Kidney epithelial cell (primary cell): Measurements from ENCODE around the gene HRCT1. TPM values are rescaled to one million over a fixed set of nuclear protein-coding genes. Genes with fewer than 3 reads are reported as not detected.

ENCODE experiments used
- DNase-seq: peaks from one replicate; pipeline ENCODE4 v3.0.0-alpha.2; 2010; ENCODE audit warnings: low read depth
- H3K27me3 ChIP-seq: 2 replicates; pipeline ENCODE4 v1.6.0; 2011; ENCODE audit warnings: low read length; ENCODE audit not compliant: control insufficient read depth, insufficient read depth
- H3K36me3 ChIP-seq: 2 replicates; pipeline ENCODE4 v1.5.1; 2011; ENCODE audit warnings: low read length; ENCODE audit not compliant: control insufficient read depth, insufficient read depth
- H3K4me3 ChIP-seq: 2 replicates; pipeline ENCODE4 v1.5.1; 2011; ENCODE audit warnings: low read depth, mild to moderate bottlenecking, control low read depth, low read length
- CTCF ChIP-seq: IDR thresholded peaks from 2 replicates; pipeline ENCODE4 v1.5.1; 2011; ENCODE audit warnings: mild to moderate bottlenecking, moderate library complexity, low read length, control low read depth, inconsistent platforms; ENCODE audit not compliant: insufficient read depth, poor library complexity, severe bottlenecking
- total RNA-seq: library from RNA; depleted of rRNA; stranded (reverse); fragments of >200 nt; gene quantifications from 2 replicates; pipeline ENCODE4 v1.2.3, GENCODE V29; 2015

HRCT1 gene
- total RNA-seq, 1 donor from 2014 or later: 0.58 TPM

- no peak for TF ChIP-seq CTCF
- H3K36me3 ChIP-seq: no peaks in the 10 kb centered on the region
- DNase-seq: no peak
- H3K4me3 ChIP-seq: no peak overlapping the region
- H3K27me3 ChIP-seq: no peaks in the 10 kb centered on the region
Observed at GRCh38 chr9:35898337-35898736, 7.7 kb upstream of the HRCT1 start.

- H3K36me3 ChIP-seq: no peaks in the 10 kb centered on the region
- TF ChIP-seq CTCF: no peak
- DNase-seq: no peak
- no peak overlapping the region for H3K4me3 ChIP-seq
- no peaks in the 10 kb centered on the region for H3K27me3 ChIP-seq
Observed at GRCh38 chr9:35899021-35899420, 7.0 kb upstream of the HRCT1 start.

- Histone ChIP-seq H3K27me3 (no peaks in the 10 kb centered on the region), H3K36me3 (no peaks in the 10 kb centered on the region), H3K4me3 (no peak overlapping the region)
- TF ChIP-seq CTCF: peak; percentile 55
- DNase-seq: no peak
Observed at GRCh38 chr9:35903049-35903448, 3.0 kb upstream of the HRCT1 start.

- Histone ChIP-seq H3K4me3 (no peak overlapping the region), H3K36me3 (no peaks in the 10 kb centered on the region), H3K27me3 (no peaks in the 10 kb centered on the region)
- no peak for TF ChIP-seq CTCF
- DNase-seq: no peak
Observed at GRCh38 chr9:35904338-35904737, 1.7 kb upstream of the HRCT1 start.

- no peak for DNase-seq
- no peaks in the 10 kb centered on the region for H3K36me3 ChIP-seq
- no peaks in the 10 kb centered on the region for H3K27me3 ChIP-seq
- no peak for TF ChIP-seq CTCF
- H3K4me3 ChIP-seq: no peak overlapping the region
Observed at GRCh38 chr9:35905051-35905781, 786 bp upstream of the HRCT1 start.
